ENCODE measurements around the gene CCDC70. TPM values are rescaled to one million over a fixed set of nuclear protein-coding genes. Genes with fewer than 3 reads are reported as not detected.

The CCDC70 gene
- total and polyA plus RNA-seq, 12 donors = not detected

DNA sequence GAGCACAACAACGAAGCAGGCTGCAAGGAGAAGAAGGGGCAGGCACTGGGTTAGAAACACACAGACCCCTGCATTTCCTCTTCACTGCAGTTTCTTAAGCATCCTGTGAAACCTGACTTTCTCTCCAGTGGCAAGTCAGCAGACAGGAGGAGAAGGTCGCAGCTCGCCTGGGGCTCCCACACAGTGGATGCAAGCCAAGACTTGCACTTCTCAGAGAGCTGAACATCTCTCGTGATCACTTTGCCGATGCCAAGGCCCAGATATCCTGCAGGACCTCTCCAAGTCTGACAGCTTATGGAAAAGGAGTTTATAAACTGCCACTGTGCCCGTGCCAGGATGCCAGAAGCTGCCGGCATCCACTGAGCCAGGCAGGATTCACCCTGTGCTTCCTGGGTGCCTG lies 35.2 kb upstream of the CCDC70 start:
- H3K27me3 ChIP-seq = no peaks in the 10 kb centered on the region
- WGBS, 2 donors = 12 to 21% methylated on average over 7 of the region's 7 CpGs
- peak; percentile 45 to 92 (median 83) for ATAC-seq
- DNase-seq = peak; percentile 57 to 76
- peak overlapping the region in 5 of 10 donors; percentile 1 to 15 (median 13) for H3K4me3 ChIP-seq
- TF ChIP-seq, protein P1, sequence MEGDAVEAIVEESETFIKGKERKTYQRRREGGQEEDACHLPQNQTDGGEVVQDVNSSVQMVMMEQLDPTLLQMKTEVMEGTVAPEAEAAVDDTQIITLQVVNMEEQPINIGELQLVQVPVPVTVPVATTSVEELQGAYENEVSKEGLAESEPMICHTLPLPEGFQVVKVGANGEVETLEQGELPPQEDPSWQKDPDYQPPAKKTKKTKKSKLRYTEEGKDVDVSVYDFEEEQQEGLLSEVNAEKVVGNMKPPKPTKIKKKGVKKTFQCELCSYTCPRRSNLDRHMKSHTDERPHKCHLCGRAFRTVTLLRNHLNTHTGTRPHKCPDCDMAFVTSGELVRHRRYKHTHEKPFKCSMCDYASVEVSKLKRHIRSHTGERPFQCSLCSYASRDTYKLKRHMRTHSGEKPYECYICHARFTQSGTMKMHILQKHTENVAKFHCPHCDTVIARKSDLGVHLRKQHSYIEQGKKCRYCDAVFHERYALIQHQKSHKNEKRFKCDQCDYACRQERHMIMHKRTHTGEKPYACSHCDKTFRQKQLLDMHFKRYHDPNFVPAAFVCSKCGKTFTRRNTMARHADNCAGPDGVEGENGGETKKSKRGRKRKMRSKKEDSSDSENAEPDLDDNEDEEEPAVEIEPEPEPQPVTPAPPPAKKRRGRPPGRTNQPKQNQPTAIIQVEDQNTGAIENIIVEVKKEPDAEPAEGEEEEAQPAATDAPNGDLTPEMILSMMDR (IDR thresholded peaks at IDR 0.05) = no peak
- peaks cover 4 to 70% (median 42%) of the 10 kb centered on the region in 9 donors for H3K4me1 ChIP-seq
- intact Hi-C loops (cut with DNase I) = no loop called here
- H3K27ac ChIP-seq = peak overlapping the region in 9 of 10 donors; percentile 39 to 83 (median 70)
- no peaks in the 10 kb centered on the region for H3K9me3 ChIP-seq
- no peaks in the 10 kb centered on the region for H3K36me3 ChIP-seq

DNA sequence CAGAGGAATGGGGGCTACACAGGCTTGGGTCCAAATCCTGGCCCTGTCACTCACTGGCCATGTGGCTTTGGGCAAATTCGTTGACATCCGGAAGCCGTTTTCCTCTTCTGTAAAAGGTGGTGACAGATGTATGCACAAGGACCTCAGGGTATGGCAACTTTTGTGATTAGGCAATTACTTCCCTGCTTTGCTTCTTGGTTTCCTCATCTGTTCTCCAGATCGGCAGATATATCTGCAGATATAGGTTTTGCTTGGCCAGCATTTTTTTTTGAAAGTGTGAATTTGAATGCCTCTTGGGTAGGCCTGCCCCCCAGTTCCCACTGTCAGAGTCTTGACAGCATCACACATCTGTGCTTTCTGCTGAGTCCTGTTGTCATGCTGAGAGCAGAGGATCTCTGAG lies 34.5 kb upstream of the CCDC70 start:
- 47 to 52% methylated on average over 4 of the region's 4 CpGs for WGBS, 2 donors
- intact Hi-C loops (cut with DNase I) = no loop called here
- Histone ChIP-seq H3K27ac (peak overlapping the region in 9 of 10 donors; percentile 39 to 83 (median 70)), H3K4me1 (peaks cover 4 to 68% (median 42%) of the 10 kb centered on the region in 9 donors), H3K4me3 (no peak overlapping the region), H3K9me3 (no peaks in the 10 kb centered on the region), H3K36me3 (no peaks in the 10 kb centered on the region), H3K27me3 (no peaks in the 10 kb centered on the region)
- TF ChIP-seq, protein P1 (IDR thresholded peaks at IDR 0.05) = no peak
- DNase-seq (no peak), ATAC-seq (peak in 1 of 8 donors; percentile 2)

DNA sequence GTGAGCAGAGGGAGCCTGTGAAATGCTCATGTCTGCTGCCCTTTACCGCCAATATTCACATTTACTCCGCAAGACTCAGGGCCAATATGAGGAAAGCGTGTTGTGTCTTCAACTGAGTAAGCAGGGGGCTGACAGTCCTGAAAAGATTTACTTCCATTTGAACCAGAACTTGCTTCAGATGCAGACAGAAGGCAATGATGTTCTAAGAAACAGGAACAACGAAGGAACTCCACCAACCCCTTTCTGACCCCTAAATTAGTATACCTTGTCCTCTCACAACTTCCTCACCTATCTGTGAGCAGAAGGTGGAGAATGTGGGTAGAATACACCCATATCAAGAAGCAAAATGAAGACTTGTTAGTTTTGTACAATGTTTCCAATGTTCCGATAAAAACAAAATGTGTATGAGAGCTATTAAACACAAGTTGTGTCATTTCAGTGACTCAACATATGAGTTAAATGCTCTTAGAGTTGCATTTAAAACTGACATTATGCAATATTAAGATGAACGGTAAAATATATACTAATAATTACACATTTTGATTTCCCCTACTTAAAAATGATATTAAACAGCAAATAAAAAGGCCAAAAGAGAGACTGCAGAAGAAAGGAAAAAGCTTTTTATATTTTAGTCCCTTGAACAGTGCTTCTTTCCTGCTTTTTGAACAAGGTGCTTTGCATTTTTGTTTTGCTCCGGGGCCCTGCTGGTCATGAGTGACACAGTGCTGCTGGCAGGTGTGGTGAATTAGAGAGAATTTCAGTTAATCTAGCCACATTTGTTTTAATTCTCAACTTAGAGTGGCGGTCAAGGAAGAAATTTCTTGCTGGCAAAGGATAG lies 32.8 kb upstream of the CCDC70 start:
- Histone ChIP-seq H3K36me3 (no peaks in the 10 kb centered on the region), H3K27ac (peak overlapping the region in 1 of 10 donors; percentile 83), H3K9me3 (no peaks in the 10 kb centered on the region), H3K4me1 (peaks cover 4 to 55% (median 34%) of the 10 kb centered on the region in 9 donors), H3K4me3 (no peak overlapping the region), H3K27me3 (no peaks in the 10 kb centered on the region)
- TF ChIP-seq, protein P1 (IDR thresholded peaks at IDR 0.05) = no peak
- no peak for ATAC-seq
- 93 to 96% methylated on average over 8 of the region's 8 CpGs for WGBS, 2 donors
- DNase-seq = no peak
- intact Hi-C loops (cut with DNase I) = no loop called here

DNA sequence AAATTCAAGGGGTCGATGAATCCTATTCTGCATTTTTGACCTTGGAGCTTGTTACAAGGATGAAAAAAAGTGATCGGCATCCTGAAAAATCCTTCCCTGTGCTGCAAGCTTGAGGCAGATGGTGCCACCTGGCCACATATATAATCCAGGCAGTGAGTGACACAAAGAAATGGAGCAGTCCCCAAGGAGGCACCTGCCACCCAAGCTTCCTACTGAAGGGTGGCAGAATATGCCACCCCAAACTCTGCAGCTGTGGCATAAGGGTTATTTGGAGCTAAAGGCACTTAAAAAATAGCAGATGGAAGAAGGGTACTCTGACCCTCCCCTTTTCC lies 32.2 kb upstream of the CCDC70 start:
- TF ChIP-seq, protein P1 (IDR thresholded peaks at IDR 0.05) = no peak
- no peak for ATAC-seq
- H3K27ac ChIP-seq = peak overlapping the region in 1 of 10 donors; percentile 49

More for the DNA sequence above, 32.2 kb upstream of the CCDC70 start:
- 89 to 92% methylated on average over 2 of the region's 2 CpGs for WGBS, 2 donors
- Histone ChIP-seq H3K4me1 (peaks cover 4 to 49% (median 29%) of the 10 kb centered on the region in 9 donors), H3K27me3 (no peaks in the 10 kb centered on the region), H3K9me3 (no peaks in the 10 kb centered on the region), H3K4me3 (no peak overlapping the region), H3K36me3 (no peaks in the 10 kb centered on the region)
- intact Hi-C loops (cut with DNase I) = no loop called here
- no peak for DNase-seq
